Measurements from ENCODE around the gene RNF213. TPM values are rescaled to one million over a fixed set of nuclear protein-coding genes. Genes with fewer than 3 reads are reported as not detected.

RNF213 gene
- total RNA-seq, 4 donors from 2014 or later = 90.5 to 186 (median 142) TPM

GRCh38 chr17:80316927-80317705, 56.5 kb downstream of the RNF213 start:
- Histone ChIP-seq H3K27ac (no peak overlapping the region), H3K27me3 (no peaks in the 10 kb centered on the region), H3K4me1 (no peaks in the 10 kb centered on the region), H3K36me3 (no peaks in the 10 kb centered on the region), H3K9me3 (no peaks in the 10 kb centered on the region), H3K4me3 (no peak overlapping the region)
- TF ChIP-seq CTCF (IDR thresholded peaks at IDR 0.05) = no peak
- TF ChIP-seq POLR2A (IDR thresholded peaks at IDR 0.05) = no peak
- intact Hi-C loops (cut with DNase I; ENCODE audit: low total_unique reads) = no loop called here
- peak in 1 of 2 donors; percentile 27 for DNase-seq

GRCh38 chr17:80317706-80317980, 57.0 kb downstream of the RNF213 start:
- no peak overlapping the region for H3K4me3 ChIP-seq
- no peak for DNase-seq
- intact Hi-C loops (cut with DNase I; ENCODE audit: low total_unique reads) = no loop called here
- no peak overlapping the region for H3K27ac ChIP-seq
- no peaks in the 10 kb centered on the region for H3K9me3 ChIP-seq
- H3K4me1 ChIP-seq = no peaks in the 10 kb centered on the region
- no peak for TF ChIP-seq POLR2A (IDR thresholded peaks at IDR 0.05)
- TF ChIP-seq CTCF (IDR thresholded peaks at IDR 0.05) = no peak
- no peaks in the 10 kb centered on the region for H3K27me3 ChIP-seq
- H3K36me3 ChIP-seq = no peaks in the 10 kb centered on the region

GRCh38 chr17:80318166-80318565, 57.5 kb downstream of the RNF213 start:
- Histone ChIP-seq H3K4me1 (no peaks in the 10 kb centered on the region), H3K27me3 (no peaks in the 10 kb centered on the region), H3K36me3 (no peaks in the 10 kb centered on the region), H3K4me3 (no peak overlapping the region), H3K9me3 (no peaks in the 10 kb centered on the region), H3K27ac (no peak overlapping the region)
- TF ChIP-seq POLR2A (IDR thresholded peaks at IDR 0.05) (no peak), CTCF (IDR thresholded peaks at IDR 0.05) (no peak)
- intact Hi-C loops (cut with DNase I; ENCODE audit: low total_unique reads) = no loop called here
- no peak for DNase-seq

- H3K27me3 ChIP-seq = no peaks in the 10 kb centered on the region
- H3K27ac ChIP-seq = no peak overlapping the region
- H3K4me3 ChIP-seq = no peak overlapping the region
- TF ChIP-seq CTCF (IDR thresholded peaks at IDR 0.05) (no peak), POLR2A (IDR thresholded peaks at IDR 0.05) (no peak)
- DNase-seq = no peak
- intact Hi-C loops (cut with DNase I; ENCODE audit: low total_unique reads) = no loop called here
- H3K4me1 ChIP-seq = no peaks in the 10 kb centered on the region
- H3K9me3 ChIP-seq = no peaks in the 10 kb centered on the region
- no peaks in the 10 kb centered on the region for H3K36me3 ChIP-seq
Measured at GRCh38 chr17:80319262-80319998, 58.8 kb downstream of the RNF213 start.

DNA sequence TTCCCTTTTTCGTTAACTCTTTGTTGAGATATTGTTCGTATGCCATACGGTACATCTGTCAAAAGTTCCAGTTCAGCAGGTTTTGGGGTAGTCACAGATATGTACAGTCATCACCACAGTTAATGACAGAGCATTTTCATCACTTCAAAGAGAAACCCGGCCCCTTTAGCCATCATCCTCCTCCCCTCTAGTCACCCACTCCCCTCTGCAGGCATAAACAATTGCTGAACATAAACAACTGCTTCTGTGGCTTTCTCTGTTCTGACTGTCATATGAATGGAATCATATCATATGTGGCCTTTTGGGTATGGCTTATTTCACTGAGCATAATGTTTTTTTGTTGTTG, 59.3 kb downstream of the RNF213 start:
- TF ChIP-seq CTCF (IDR thresholded peaks at IDR 0.05) (no peak), POLR2A (IDR thresholded peaks at IDR 0.05) (no peak)
- Histone ChIP-seq H3K9me3 (no peaks in the 10 kb centered on the region), H3K4me1 (no peaks in the 10 kb centered on the region), H3K4me3 (no peak overlapping the region), H3K36me3 (no peaks in the 10 kb centered on the region), H3K27ac (no peak overlapping the region), H3K27me3 (no peaks in the 10 kb centered on the region)
- intact Hi-C loops (cut with DNase I; ENCODE audit: low total_unique reads) = no loop called here
- DNase-seq = no peak
